ENCODE data around the gene SNX10.

SNX10 gene

GRCh38 chr7:26369593-26369992 is 77.9 kb downstream of the SNX10 start:
- DNase-seq (ENCODE audit: low read depth, low spot score): no peak

GRCh38 chr7:26370011-26370410 is 78.3 kb downstream of the SNX10 start:
- DNase-seq (ENCODE audit: low read depth, low spot score): no peak

GRCh38 chr7:26372249-26372648 is 80.6 kb downstream of the SNX10 start:
- no peak for DNase-seq (ENCODE audit: low read depth, low spot score)

GRCh38 chr7:26372704-26373103 is 81.0 kb downstream of the SNX10 start:
- no peak for DNase-seq (ENCODE audit: low read depth, low spot score)

- DNase-seq (ENCODE audit: low read depth, low spot score): no peak
Measured at GRCh38 chr7:26374647-26375373, 83.1 kb downstream of the SNX10 start.

GRCh38 chr7:26375726-26376174 is 84.1 kb downstream of the SNX10 start:
- no peak for DNase-seq (ENCODE audit: low read depth, low spot score)

GRCh38 chr7:26376175-26376917 is 84.7 kb downstream of the SNX10 start:
- DNase-seq (ENCODE audit: low read depth, low spot score): no peak

- DNase-seq (ENCODE audit: low read depth, low spot score): no peak
Measured at GRCh38 chr7:26378016-26378415, 86.4 kb downstream of the SNX10 start.

GRCh38 chr7:26379711-26380110 is 88.0 kb downstream of the SNX10 start:
- DNase-seq (ENCODE audit: low read depth, low spot score): no peak

- DNase-seq (ENCODE audit: low read depth, low spot score): no peak
Measured at GRCh38 chr7:26381476-26382353, 90.1 kb downstream of the SNX10 start.

- no peak for DNase-seq (ENCODE audit: low read depth, low spot score)
Measured at GRCh38 chr7:26385240-26385639, 93.6 kb downstream of the SNX10 start.

- DNase-seq (ENCODE audit: low read depth, low spot score): no peak
Measured at GRCh38 chr7:26387731-26388130, 96.1 kb downstream of the SNX10 start.

- DNase-seq (ENCODE audit: low read depth, low spot score): no peak
Measured at GRCh38 chr7:26388256-26388655, 96.6 kb downstream of the SNX10 start.

- no peak for DNase-seq (ENCODE audit: low read depth, low spot score)
Measured at GRCh38 chr7:26390016-26390415, 98.4 kb downstream of the SNX10 start.

GRCh38 chr7:26393818-26394217 is 102.2 kb downstream of the SNX10 start:
- DNase-seq (ENCODE audit: low read depth, low spot score): no peak

- no peak for DNase-seq (ENCODE audit: low read depth, low spot score)
Measured at GRCh38 chr7:26397332-26397731, 105.7 kb downstream of the SNX10 start.

- DNase-seq (ENCODE audit: low read depth, low spot score): no peak
Measured at GRCh38 chr7:26397796-26398426, 106.2 kb downstream of the SNX10 start.

- no peak for DNase-seq (ENCODE audit: low read depth, low spot score)
Measured at GRCh38 chr7:26398427-26398755, 106.7 kb downstream of the SNX10 start.

- DNase-seq (ENCODE audit: low read depth, low spot score): no peak
Measured at GRCh38 chr7:26398756-26399509, 107.3 kb downstream of the SNX10 start.

- no peak for DNase-seq (ENCODE audit: low read depth, low spot score)
Measured at GRCh38 chr7:26399736-26400135, 108.1 kb downstream of the SNX10 start.

- DNase-seq (ENCODE audit: low read depth, low spot score): no peak
Measured at GRCh38 chr7:26403640-26404039, 112.0 kb downstream of the SNX10 start.
